ENCODE data around the gene HFE. TPM values are rescaled to one million over a fixed set of nuclear protein-coding genes. Genes with fewer than 3 reads are reported as not detected.
A peak's percentile ranks its signal among the peaks of the same experiment; 100 is the strongest.

HFE gene
- total and polyA plus RNA-seq, 2 of the 13 experiments (the other 11 are each of a cell fraction or from before 2014, with no cell fraction given): 3.7 to 6.3 TPM

DNA sequence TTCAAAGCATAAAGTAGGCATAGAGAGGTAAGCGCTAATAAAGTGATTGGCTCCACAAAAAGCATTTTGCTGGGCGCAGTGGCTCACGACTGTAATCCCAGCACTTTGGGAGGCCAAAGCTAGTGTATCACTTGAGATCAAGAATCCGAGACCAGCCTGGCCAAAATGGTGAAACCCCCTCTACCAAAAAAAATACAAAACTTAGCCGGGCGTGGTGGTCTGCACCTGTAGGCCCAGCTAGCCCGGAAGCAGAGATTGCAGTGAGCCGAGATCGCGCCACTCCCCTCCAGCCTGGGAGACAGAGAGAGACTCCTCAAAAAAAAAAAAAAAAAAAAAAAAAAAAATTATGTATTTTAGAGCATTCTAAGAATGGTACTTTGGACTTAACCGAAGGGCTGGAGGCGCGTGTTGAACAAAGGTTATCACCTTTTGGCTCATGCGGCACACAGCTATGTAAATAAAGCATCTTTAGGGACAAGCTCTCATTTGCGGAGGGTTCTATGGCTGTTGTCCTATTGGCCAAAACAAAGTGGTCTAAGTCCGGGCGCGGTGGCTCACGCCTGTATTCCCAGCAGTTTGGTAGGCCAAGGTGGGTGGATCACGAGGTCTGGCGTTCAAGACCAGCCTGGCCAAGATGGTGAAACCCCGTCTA, 17.4 kb downstream of the HFE start (continued):
- TF ChIP-seq, protein P1, sequence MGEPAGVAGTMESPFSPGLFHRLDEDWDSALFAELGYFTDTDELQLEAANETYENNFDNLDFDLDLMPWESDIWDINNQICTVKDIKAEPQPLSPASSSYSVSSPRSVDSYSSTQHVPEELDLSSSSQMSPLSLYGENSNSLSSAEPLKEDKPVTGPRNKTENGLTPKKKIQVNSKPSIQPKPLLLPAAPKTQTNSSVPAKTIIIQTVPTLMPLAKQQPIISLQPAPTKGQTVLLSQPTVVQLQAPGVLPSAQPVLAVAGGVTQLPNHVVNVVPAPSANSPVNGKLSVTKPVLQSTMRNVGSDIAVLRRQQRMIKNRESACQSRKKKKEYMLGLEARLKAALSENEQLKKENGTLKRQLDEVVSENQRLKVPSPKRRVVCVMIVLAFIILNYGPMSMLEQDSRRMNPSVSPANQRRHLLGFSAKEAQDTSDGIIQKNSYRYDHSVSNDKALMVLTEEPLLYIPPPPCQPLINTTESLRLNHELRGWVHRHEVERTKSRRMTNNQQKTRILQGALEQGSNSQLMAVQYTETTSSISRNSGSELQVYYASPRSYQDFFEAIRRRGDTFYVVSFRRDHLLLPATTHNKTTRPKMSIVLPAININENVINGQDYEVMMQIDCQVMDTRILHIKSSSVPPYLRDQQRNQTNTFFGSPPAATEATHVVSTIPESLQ (CRISPR knock-in tag; conservative IDR thresholded peaks at IDR 0.05): no peak
- TF ChIP-seq, protein P2, sequence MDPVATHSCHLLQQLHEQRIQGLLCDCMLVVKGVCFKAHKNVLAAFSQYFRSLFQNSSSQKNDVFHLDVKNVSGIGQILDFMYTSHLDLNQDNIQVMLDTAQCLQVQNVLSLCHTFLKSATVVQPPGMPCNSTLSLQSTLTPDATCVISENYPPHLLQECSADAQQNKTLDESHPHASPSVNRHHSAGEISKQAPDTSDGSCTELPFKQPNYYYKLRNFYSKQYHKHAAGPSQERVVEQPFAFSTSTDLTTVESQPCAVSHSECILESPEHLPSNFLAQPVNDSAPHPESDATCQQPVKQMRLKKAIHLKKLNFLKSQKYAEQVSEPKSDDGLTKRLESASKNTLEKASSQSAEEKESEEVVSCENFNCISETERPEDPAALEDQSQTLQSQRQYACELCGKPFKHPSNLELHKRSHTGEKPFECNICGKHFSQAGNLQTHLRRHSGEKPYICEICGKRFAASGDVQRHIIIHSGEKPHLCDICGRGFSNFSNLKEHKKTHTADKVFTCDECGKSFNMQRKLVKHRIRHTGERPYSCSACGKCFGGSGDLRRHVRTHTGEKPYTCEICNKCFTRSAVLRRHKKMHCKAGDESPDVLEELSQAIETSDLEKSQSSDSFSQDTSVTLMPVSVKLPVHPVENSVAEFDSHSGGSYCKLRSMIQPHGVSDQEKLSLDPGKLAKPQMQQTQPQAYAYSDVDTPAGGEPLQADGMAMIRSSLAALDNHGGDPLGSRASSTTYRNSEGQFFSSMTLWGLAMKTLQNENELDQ (CRISPR knock-in tag; IDR thresholded peaks at IDR 0.05; ENCODE audit: borderline replicate concordance): no peak
- TF ChIP-seq SALL1 (CRISPR knock-in tag; IDR thresholded peaks at IDR 0.05) (peak; percentile 91), HNF4A (CRISPR knock-in tag; IDR thresholded peaks at IDR 0.05) (peak; percentile 94), FOXK2 (IDR thresholded peaks at IDR 0.05) (peak; percentile 27; the same call in 1 of the 2 replicates), TCF12 (IDR thresholded peaks at IDR 0.05) (no peak), TCF12 (CRISPR knock-in tag; IDR thresholded peaks at IDR 0.05) (no peak), ZNF766 (CRISPR knock-in tag; IDR thresholded peaks at IDR 0.05; ENCODE audit: borderline replicate concordance) (peak; percentile 68; the same call in 1 of the 2 replicates), IRF2 (CRISPR knock-in tag; IDR thresholded peaks at IDR 0.05) (peak; percentile 51; the same call in 1 of the 2 replicates), TBX3 (IDR thresholded peaks at IDR 0.05; ENCODE audit: borderline replicate concordance) (peak; percentile 72), KDM3A (CRISPR knock-in tag; IDR thresholded peaks at IDR 0.05; ENCODE audit: low read depth) (no peak; the same call in 1 of the 2 replicates), ADNP (CRISPR knock-in tag; IDR thresholded peaks at IDR 0.05) (peak; percentile 63; the same call in 1 of the 2 replicates), MTA3 (CRISPR knock-in tag; IDR thresholded peaks at IDR 0.05) (no peak), BORCS8-MEF2B (CRISPR knock-in tag; IDR thresholded peaks at IDR 0.05) (peak; percentile 40; the same call in 1 of the 2 replicates), ZKSCAN1 (IDR thresholded peaks at IDR 0.05; ENCODE audit: low read length) (no peak), SNAPC2 (CRISPR knock-in tag; IDR thresholded peaks at IDR 0.05) (peak; percentile 63; the same call in 1 of the 2 replicates), ZNF124 (CRISPR knock-in tag; IDR thresholded peaks at IDR 0.05) (no peak), KDM4B (CRISPR knock-in tag; IDR thresholded peaks at IDR 0.05) (no peak)
- TF ChIP-seq, protein P3, sequence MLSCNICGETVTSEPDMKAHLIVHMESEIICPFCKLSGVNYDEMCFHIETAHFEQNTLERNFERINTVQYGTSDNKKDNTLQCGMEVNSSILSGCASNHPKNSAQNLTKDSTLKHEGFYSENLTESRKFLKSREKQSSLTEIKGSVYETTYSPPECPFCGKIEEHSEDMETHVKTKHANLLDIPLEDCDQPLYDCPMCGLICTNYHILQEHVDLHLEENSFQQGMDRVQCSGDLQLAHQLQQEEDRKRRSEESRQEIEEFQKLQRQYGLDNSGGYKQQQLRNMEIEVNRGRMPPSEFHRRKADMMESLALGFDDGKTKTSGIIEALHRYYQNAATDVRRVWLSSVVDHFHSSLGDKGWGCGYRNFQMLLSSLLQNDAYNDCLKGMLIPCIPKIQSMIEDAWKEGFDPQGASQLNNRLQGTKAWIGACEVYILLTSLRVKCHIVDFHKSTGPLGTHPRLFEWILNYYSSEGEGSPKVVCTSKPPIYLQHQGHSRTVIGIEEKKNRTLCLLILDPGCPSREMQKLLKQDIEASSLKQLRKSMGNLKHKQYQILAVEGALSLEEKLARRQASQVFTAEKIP (CRISPR knock-in tag; IDR thresholded peaks at IDR 0.05; ENCODE audit: borderline replicate concordance): no peak
- TF ChIP-seq, protein P4, sequence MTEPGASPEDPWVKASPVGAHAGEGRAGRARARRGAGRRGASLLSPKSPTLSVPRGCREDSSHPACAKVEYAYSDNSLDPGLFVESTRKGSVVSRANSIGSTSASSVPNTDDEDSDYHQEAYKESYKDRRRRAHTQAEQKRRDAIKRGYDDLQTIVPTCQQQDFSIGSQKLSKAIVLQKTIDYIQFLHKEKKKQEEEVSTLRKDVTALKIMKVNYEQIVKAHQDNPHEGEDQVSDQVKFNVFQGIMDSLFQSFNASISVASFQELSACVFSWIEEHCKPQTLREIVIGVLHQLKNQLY (CRISPR knock-in tag; IDR thresholded peaks at IDR 0.05): peak; percentile 79; the same call in 1 of the 2 replicates
